AG09309 (cell line): Measurements from ENCODE around the gene PPP6R3.

ENCODE experiments used
- DNase-seq: peaks from one replicate; pipeline ENCODE4 v3.0.0-alpha.2; 2010; ENCODE audit warnings: low read depth
- H3K4me3 ChIP-seq: 2 replicates; pipeline ENCODE4 v1.5.1; 2011; ENCODE audit warnings: mild to moderate bottlenecking, low read depth, low read length, moderate library complexity; ENCODE audit not compliant: control insufficient read depth
- TF ChIP-seq, protein P1 (sequence below): IDR thresholded peaks from 2 replicates; pipeline ENCODE4 v1.5.1; 2011; ENCODE audit warnings: mild to moderate bottlenecking, low read depth, low read length, inconsistent platforms; ENCODE audit not compliant: insufficient read depth, control insufficient read depth; ENCODE audit errors: missing control alignments

Gene PPP6R3

GRCh38 chr11:68545796-68546195 lies 85.2 kb downstream of the PPP6R3 start:
- TF ChIP-seq, protein P1, sequence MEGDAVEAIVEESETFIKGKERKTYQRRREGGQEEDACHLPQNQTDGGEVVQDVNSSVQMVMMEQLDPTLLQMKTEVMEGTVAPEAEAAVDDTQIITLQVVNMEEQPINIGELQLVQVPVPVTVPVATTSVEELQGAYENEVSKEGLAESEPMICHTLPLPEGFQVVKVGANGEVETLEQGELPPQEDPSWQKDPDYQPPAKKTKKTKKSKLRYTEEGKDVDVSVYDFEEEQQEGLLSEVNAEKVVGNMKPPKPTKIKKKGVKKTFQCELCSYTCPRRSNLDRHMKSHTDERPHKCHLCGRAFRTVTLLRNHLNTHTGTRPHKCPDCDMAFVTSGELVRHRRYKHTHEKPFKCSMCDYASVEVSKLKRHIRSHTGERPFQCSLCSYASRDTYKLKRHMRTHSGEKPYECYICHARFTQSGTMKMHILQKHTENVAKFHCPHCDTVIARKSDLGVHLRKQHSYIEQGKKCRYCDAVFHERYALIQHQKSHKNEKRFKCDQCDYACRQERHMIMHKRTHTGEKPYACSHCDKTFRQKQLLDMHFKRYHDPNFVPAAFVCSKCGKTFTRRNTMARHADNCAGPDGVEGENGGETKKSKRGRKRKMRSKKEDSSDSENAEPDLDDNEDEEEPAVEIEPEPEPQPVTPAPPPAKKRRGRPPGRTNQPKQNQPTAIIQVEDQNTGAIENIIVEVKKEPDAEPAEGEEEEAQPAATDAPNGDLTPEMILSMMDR = no peak
- H3K4me3 ChIP-seq = no peak overlapping the region
- no peak for DNase-seq

GRCh38 chr11:68546555-68546954 lies 86.0 kb downstream of the PPP6R3 start:
- TF ChIP-seq, protein P1 = no peak
- DNase-seq = no peak
- H3K4me3 ChIP-seq = no peak overlapping the region

DNA sequence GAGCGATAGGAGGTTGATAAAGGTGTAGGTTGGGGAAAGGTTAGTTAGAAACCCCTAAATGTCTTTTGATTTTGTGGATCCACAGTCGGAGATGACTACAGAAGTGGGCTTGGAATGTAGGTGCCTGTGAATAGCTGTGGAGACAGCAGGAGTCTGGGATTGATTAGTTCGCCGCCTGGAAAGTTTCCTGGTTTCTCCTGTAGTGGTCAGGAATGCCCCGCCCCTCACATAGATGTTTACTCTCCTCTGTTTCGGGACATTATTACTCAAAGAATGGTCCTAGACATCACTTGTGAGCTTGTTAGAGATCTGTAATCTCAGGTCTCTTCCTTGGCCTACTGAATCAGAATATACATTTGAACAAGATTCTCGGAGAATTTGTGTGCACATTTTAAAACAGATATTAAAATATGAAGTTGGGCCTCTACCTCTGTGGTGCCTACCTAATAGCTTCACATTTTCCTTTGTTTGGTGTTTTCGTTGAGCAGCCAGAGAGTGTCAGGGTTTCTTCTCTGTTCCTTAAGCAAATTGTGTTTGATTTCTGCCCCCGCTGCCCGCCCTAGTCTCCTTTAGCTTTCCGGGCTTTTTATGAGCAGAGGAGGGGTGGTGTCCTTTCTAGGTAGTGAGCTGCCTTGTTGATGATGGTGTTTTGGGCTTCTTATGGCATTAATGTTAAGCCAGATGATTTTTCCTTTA lies 89.4 kb downstream of the PPP6R3 start:
- peak; percentile 18 for DNase-seq
- TF ChIP-seq, protein P1 = no peak
- no peak overlapping the region for H3K4me3 ChIP-seq

DNA sequence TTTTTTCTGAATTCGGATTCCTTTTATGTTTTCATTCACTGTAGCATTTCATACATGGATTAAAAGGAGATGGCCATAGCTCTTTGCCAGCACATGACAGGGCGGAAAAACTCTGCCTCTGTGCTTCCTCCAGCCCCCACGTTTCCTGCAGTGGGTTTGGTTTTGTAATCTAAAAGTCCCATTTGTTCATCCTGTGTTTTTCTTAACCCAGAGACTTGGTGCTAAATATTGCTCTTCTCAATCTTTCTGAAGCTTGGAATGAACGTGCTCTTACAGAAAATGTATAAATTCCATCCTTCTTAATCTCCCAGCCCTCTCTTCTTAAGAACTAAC lies 89.9 kb downstream of the PPP6R3 start:
- TF ChIP-seq, protein P1 = no peak
- no peak overlapping the region for H3K4me3 ChIP-seq
- no peak for DNase-seq

DNA sequence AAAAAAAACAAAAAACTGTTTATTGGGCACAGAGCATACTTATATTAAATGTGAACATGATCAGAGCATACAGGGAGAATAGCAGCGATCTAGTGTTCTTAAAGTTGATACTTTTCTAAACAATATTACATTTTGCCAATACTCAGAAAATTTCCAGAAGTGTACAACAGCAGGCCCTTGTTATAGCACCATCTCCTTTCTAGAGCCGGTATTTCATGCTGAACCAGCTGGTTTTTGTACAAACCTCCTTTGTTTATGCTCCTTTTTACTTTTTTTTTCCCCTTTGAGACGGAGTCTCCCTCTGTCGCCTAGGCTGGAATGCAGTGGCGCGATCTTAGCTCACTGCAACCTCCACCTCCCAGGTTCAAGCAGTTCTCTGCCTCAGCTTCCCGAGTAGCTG lies 90.7 kb downstream of the PPP6R3 start:
- TF ChIP-seq, protein P1 = no peak
- no peak for DNase-seq
- H3K4me3 ChIP-seq = no peak overlapping the region

- no peak for DNase-seq
- H3K4me3 ChIP-seq = no peak overlapping the region
- TF ChIP-seq, protein P1 = no peak
Observed at GRCh38 chr11:68551777-68552176, 91.2 kb downstream of the PPP6R3 start.
